ENCODE results near the gene NSL1. TPM values are rescaled to one million over a fixed set of nuclear protein-coding genes. Genes with fewer than 3 reads are reported as not detected.

NSL1 gene
- polyA plus RNA-seq, 1 donor (not counting 4 experiments of a cell fraction or from before 2014, with no cell fraction given) = 25.5 TPM

GRCh38 chr1:212733109-212733508, 58.5 kb downstream of the NSL1 start:
- H3K27ac ChIP-seq (ENCODE audit: control insufficient read depth, insufficient read depth, low read length) = no peak overlapping the region
- H3K27me3 ChIP-seq (ENCODE audit: control insufficient read depth, extremely low read depth, insufficient read depth, low read length) = no peaks in the 10 kb centered on the region
- H3K79me2 ChIP-seq (ENCODE audit: control insufficient read depth, insufficient read depth, low read length) = no peaks in the 10 kb centered on the region
- no peak for FAIRE-seq
- DNase-seq (ENCODE audit: low read depth, low spot score) = no peak
- no peaks in the 10 kb centered on the region for H3K36me3 ChIP-seq (ENCODE audit: control insufficient read depth in 2 of 2, extremely low read depth in 1 of 2, insufficient read depth in 2 of 2, low read length in 2 of 2)
- H3K4me1 ChIP-seq (ENCODE audit: control insufficient read depth, extremely low read depth, insufficient read depth, low read length) = no peaks in the 10 kb centered on the region
- H2AFZ ChIP-seq (ENCODE audit: control insufficient read depth, low read length) = no peak overlapping the region
- no peak overlapping the region for H3K4me3 ChIP-seq (ENCODE audit: control insufficient read depth in 2 of 3, extremely low read depth in 1 of 3, insufficient read depth in 2 of 3, low read depth in 1 of 3, low read length in 3 of 3)
- no peak overlapping the region for H3K4me2 ChIP-seq (ENCODE audit: control insufficient read depth, extremely low read depth, insufficient read depth, low read depth, low read length)
- H3K9me1 ChIP-seq (ENCODE audit: control insufficient read depth, extremely low read depth, insufficient read depth, low read length) = no peaks in the 10 kb centered on the region
- no peaks in the 10 kb centered on the region for H4K20me1 ChIP-seq (ENCODE audit: control insufficient read depth, extremely low read depth, insufficient read depth, low read length)
- no peaks in the 10 kb centered on the region for H3K9me3 ChIP-seq (ENCODE audit: control insufficient read depth, low read depth, low read length)
- no peak for TF ChIP-seq CTCF (optimal IDR thresholded peaks at IDR 0.05 in 1 of 3, IDR thresholded peaks at IDR 0.05 in 1 of 3, conservative IDR thresholded peaks at IDR 0.05 in 1 of 3; ENCODE audit: extremely low read depth in 1 of 3, insufficient read depth in 2 of 3, low read length in 3 of 3)
- no peak for TF ChIP-seq EZH2 (IDR thresholded peaks at IDR 0.05; ENCODE audit: low read length)
- dilution Hi-C loops (cut with MboI; ENCODE audit: extremely low pct_ligation_motif_present, low sequenced_read_pairs) = no loop called here
- H3K9ac ChIP-seq (ENCODE audit: control insufficient read depth, extremely low read depth, insufficient read depth, low read length) = no peak overlapping the region

GRCh38 chr1:212731630-212732029, 59.9 kb downstream of the NSL1 start:
- Histone ChIP-seq H3K36me3 (ENCODE audit: control insufficient read depth in 2 of 2, extremely low read depth in 1 of 2, insufficient read depth in 2 of 2, low read length in 2 of 2) (no peaks in the 10 kb centered on the region), H3K9me1 (ENCODE audit: control insufficient read depth, extremely low read depth, insufficient read depth, low read length) (no peaks in the 10 kb centered on the region), H3K4me3 (ENCODE audit: control insufficient read depth in 2 of 3, extremely low read depth in 1 of 3, insufficient read depth in 2 of 3, low read depth in 1 of 3, low read length in 3 of 3) (no peak overlapping the region), H3K27ac (ENCODE audit: control insufficient read depth, insufficient read depth, low read length) (no peak overlapping the region), H2AFZ (ENCODE audit: control insufficient read depth, low read length) (no peak overlapping the region), H3K4me1 (ENCODE audit: control insufficient read depth, extremely low read depth, insufficient read depth, low read length) (no peaks in the 10 kb centered on the region), H3K79me2 (ENCODE audit: control insufficient read depth, insufficient read depth, low read length) (no peaks in the 10 kb centered on the region), H3K9ac (ENCODE audit: control insufficient read depth, extremely low read depth, insufficient read depth, low read length) (no peak overlapping the region), H3K9me3 (ENCODE audit: control insufficient read depth, low read depth, low read length) (no peaks in the 10 kb centered on the region), H4K20me1 (ENCODE audit: control insufficient read depth, extremely low read depth, insufficient read depth, low read length) (no peaks in the 10 kb centered on the region), H3K27me3 (ENCODE audit: control insufficient read depth, extremely low read depth, insufficient read depth, low read length) (no peaks in the 10 kb centered on the region), H3K4me2 (ENCODE audit: control insufficient read depth, extremely low read depth, insufficient read depth, low read depth, low read length) (no peak overlapping the region)
- dilution Hi-C loops (cut with MboI; ENCODE audit: extremely low pct_ligation_motif_present, low sequenced_read_pairs) = no loop called here
- no peak for TF ChIP-seq EZH2 (IDR thresholded peaks at IDR 0.05; ENCODE audit: low read length)
- FAIRE-seq = no peak
- no peak for DNase-seq (ENCODE audit: low read depth, low spot score)

GRCh38 chr1:212728606-212729005, 63.0 kb downstream of the NSL1 start:
- H3K27me3 ChIP-seq (ENCODE audit: control insufficient read depth, extremely low read depth, insufficient read depth, low read length) = no peaks in the 10 kb centered on the region
- dilution Hi-C loops (cut with MboI; ENCODE audit: extremely low pct_ligation_motif_present, low sequenced_read_pairs) = no loop called here
- FAIRE-seq (no peak), DNase-seq (ENCODE audit: low read depth, low spot score) (no peak)
- no peaks in the 10 kb centered on the region for H3K4me1 ChIP-seq (ENCODE audit: control insufficient read depth, extremely low read depth, insufficient read depth, low read length)
- no peaks in the 10 kb centered on the region for H3K9me1 ChIP-seq (ENCODE audit: control insufficient read depth, extremely low read depth, insufficient read depth, low read length)
- no peaks in the 10 kb centered on the region for H3K9me3 ChIP-seq (ENCODE audit: control insufficient read depth, low read depth, low read length)
- H3K4me3 ChIP-seq (ENCODE audit: control insufficient read depth in 2 of 3, extremely low read depth in 1 of 3, insufficient read depth in 2 of 3, low read depth in 1 of 3, low read length in 3 of 3) = no peak overlapping the region
- H3K4me2 ChIP-seq (ENCODE audit: control insufficient read depth, extremely low read depth, insufficient read depth, low read depth, low read length) = no peak overlapping the region
- H4K20me1 ChIP-seq (ENCODE audit: control insufficient read depth, extremely low read depth, insufficient read depth, low read length) = no peaks in the 10 kb centered on the region
- H2AFZ ChIP-seq (ENCODE audit: control insufficient read depth, low read length) = no peak overlapping the region
- H3K9ac ChIP-seq (ENCODE audit: control insufficient read depth, extremely low read depth, insufficient read depth, low read length) = no peak overlapping the region
- no peaks in the 10 kb centered on the region for H3K79me2 ChIP-seq (ENCODE audit: control insufficient read depth, insufficient read depth, low read length)
- H3K36me3 ChIP-seq (ENCODE audit: control insufficient read depth in 2 of 2, extremely low read depth in 1 of 2, insufficient read depth in 2 of 2, low read length in 2 of 2) = no peaks in the 10 kb centered on the region
- no peak overlapping the region for H3K27ac ChIP-seq (ENCODE audit: control insufficient read depth, insufficient read depth, low read length)
- TF ChIP-seq CTCF (optimal IDR thresholded peaks at IDR 0.05 in 1 of 3, IDR thresholded peaks at IDR 0.05 in 1 of 3, conservative IDR thresholded peaks at IDR 0.05 in 1 of 3; ENCODE audit: extremely low read depth in 1 of 3, insufficient read depth in 2 of 3, low read length in 3 of 3) (no peak), EZH2 (IDR thresholded peaks at IDR 0.05; ENCODE audit: low read length) (no peak)

All from keratinocyte (primary cell).